Astrocyte (in vitro differentiated cells and primary cell): ENCODE measurements around the gene ENOX1. TPM values are rescaled to one million over a fixed set of nuclear protein-coding genes. Genes with fewer than 3 reads are reported as not detected.

Experiments
- DNase-seq: peaks from one replicate; pipeline ENCODE4 v3.0.0-alpha.2; 2010; ENCODE audit warnings: low read depth
- FAIRE-seq: peaks from 2 replicates; lab custom pipeline; 2011; peaks lifted over from hg19 to GRCh38; lab: Jason Lieb, UNC
- H2AFZ ChIP-seq: 2 replicates; pipeline ENCODE4 v1.6.0; 2012; ENCODE audit warnings: low read depth, low read length, inconsistent platforms
- H3K27ac ChIP-seq: 2 replicates; pipeline ENCODE4 v1.5.1; 2011; ENCODE audit warnings: low read depth, low read length, inconsistent platforms
- H3K27me3 ChIP-seq: 2 replicates; pipeline ENCODE4 v1.6.0; 2011; ENCODE audit warnings: low read length, inconsistent platforms; ENCODE audit not compliant: insufficient read depth
- H3K36me3 ChIP-seq: 2 replicates; pipeline ENCODE4 v1.5.1; 2011; ENCODE audit warnings: low read length, inconsistent platforms; ENCODE audit not compliant: insufficient read depth
- H3K4me1 ChIP-seq: 2 replicates; pipeline ENCODE4 v1.5.1; 2011; ENCODE audit warnings: low read length, inconsistent platforms; ENCODE audit not compliant: insufficient read depth
- H3K4me2 ChIP-seq: 2 replicates; pipeline ENCODE4 v1.6.0; 2012; ENCODE audit warnings: low read length, inconsistent platforms
- H3K4me3 ChIP-seq: 2 replicates; pipeline ENCODE4 v1.5.1; 2011; ENCODE audit warnings: low read depth, mild to moderate bottlenecking, low read length, inconsistent platforms; ENCODE audit not compliant: insufficient read depth
- H3K79me2 ChIP-seq: 2 replicates; pipeline ENCODE4 v1.6.0; 2012; ENCODE audit warnings: mild to moderate bottlenecking, low read length, inconsistent platforms; ENCODE audit not compliant: insufficient read depth
- H3K9ac ChIP-seq: 2 replicates; pipeline ENCODE4 v1.6.0; 2012; ENCODE audit warnings: mild to moderate bottlenecking, low read length, inconsistent platforms
- H3K9me3 ChIP-seq: 2 replicates; pipeline ENCODE4 v1.5.1; 2012; ENCODE audit warnings: low read depth, mild to moderate bottlenecking, low read length, inconsistent platforms; ENCODE audit not compliant: insufficient read depth
- H4K20me1 ChIP-seq: 2 replicates; pipeline ENCODE4 v1.6.0; 2012; ENCODE audit warnings: low read length, inconsistent platforms; ENCODE audit not compliant: insufficient read depth
- H3K27ac Mint-ChIP-seq: one replicate; pipeline ENCODE4 v1.8.0; 2021; ENCODE audit warnings: mild to moderate bottlenecking, mixed read lengths; ENCODE audit not compliant: unreplicated experiment
- H3K27me3 Mint-ChIP-seq: one replicate; pipeline ENCODE4 v1.8.0; 2021; ENCODE audit warnings: low read depth, mixed read lengths; ENCODE audit not compliant: unreplicated experiment
- H3K36me3 Mint-ChIP-seq: one replicate; pipeline ENCODE4 v1.8.0; 2021; ENCODE audit warnings: low read depth, mixed read lengths; ENCODE audit not compliant: unreplicated experiment
- H3K4me1 Mint-ChIP-seq: one replicate; pipeline ENCODE4 v1.8.0; 2021; ENCODE audit warnings: low read depth, mixed read lengths; ENCODE audit not compliant: unreplicated experiment
- H3K4me3 Mint-ChIP-seq: one replicate; pipeline ENCODE4 v1.8.0; 2021; ENCODE audit warnings: mild to moderate bottlenecking, moderate library complexity, mixed read lengths; ENCODE audit not compliant: unreplicated experiment
- H3K9me3 Mint-ChIP-seq: one replicate; pipeline ENCODE4 v1.8.0; 2021; ENCODE audit warnings: mild to moderate bottlenecking, mixed read lengths; ENCODE audit not compliant: unreplicated experiment
- EZH2 ChIP-seq: IDR thresholded peaks from 2 replicates; pipeline ENCODE4 v1.6.1; 2012; ENCODE audit warnings: mild to moderate bottlenecking, low read length, inconsistent platforms; ENCODE audit not compliant: insufficient read depth
- total RNA-seq: library from RNA; stranded (reverse); gene quantifications from 2 replicates; pipeline ENCODE4 v1.2.1, GENCODE V29; 2021
- TF ChIP-seq, protein P1 (sequence below): IDR thresholded peaks from 2 replicates; pipeline ENCODE4 v1.5.1; 2011; ENCODE audit warnings: low read depth, mild to moderate bottlenecking, inconsistent platforms, low read length, moderate library complexity; ENCODE audit not compliant: insufficient read depth

Gene ENOX1
- total RNA-seq, 1 donor from 2014 or later, result 2.3 TPM

DNA sequence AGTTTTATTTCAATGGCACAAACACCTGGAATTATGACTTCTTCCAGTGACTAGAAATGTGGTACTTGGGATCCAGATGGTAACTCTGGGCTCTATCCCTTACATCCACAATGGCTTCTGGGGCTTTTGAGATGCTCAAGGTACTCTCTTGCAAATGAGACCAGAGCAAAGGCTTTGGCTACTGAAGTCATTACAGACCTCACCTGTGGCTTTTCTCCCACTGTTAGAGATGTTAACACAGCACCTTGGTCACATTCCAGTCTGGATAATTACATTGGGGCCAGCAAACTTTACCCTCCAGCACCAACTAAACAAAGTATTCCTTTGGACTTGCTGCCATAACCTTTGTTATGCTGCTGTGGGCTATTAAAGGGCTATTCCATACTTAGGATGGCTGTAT is 6.1 kb downstream of the ENOX1 start:
- Histone ChIP-seq H2AFZ (no peak overlapping the region), H3K4me1 (peaks cover 3% of the 10 kb centered on the region), H3K9ac (no peak overlapping the region), H3K27ac (no peak overlapping the region), H3K4me3 (no peak overlapping the region), H3K36me3 (no peaks in the 10 kb centered on the region), H4K20me1 (no peaks in the 10 kb centered on the region), H3K79me2 (no peaks in the 10 kb centered on the region), H3K4me2 (no peak overlapping the region), H3K9me3 (no peaks in the 10 kb centered on the region), H3K27me3 (peaks cover 2% of the 10 kb centered on the region)
- no peak for FAIRE-seq
- H3K9me3 Mint-ChIP-seq, result no peaks in the 10 kb centered on the region
- peaks cover 4% of the 10 kb centered on the region for H3K27me3 Mint-ChIP-seq
- H3K27ac Mint-ChIP-seq, result no peak overlapping the region
- no peak for TF ChIP-seq EZH2
- TF ChIP-seq, protein P1, sequence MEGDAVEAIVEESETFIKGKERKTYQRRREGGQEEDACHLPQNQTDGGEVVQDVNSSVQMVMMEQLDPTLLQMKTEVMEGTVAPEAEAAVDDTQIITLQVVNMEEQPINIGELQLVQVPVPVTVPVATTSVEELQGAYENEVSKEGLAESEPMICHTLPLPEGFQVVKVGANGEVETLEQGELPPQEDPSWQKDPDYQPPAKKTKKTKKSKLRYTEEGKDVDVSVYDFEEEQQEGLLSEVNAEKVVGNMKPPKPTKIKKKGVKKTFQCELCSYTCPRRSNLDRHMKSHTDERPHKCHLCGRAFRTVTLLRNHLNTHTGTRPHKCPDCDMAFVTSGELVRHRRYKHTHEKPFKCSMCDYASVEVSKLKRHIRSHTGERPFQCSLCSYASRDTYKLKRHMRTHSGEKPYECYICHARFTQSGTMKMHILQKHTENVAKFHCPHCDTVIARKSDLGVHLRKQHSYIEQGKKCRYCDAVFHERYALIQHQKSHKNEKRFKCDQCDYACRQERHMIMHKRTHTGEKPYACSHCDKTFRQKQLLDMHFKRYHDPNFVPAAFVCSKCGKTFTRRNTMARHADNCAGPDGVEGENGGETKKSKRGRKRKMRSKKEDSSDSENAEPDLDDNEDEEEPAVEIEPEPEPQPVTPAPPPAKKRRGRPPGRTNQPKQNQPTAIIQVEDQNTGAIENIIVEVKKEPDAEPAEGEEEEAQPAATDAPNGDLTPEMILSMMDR, result no peak
- peaks cover 8% of the 10 kb centered on the region for H3K4me1 Mint-ChIP-seq
- no peak overlapping the region for H3K4me3 Mint-ChIP-seq
- DNase-seq, result no peak
- H3K36me3 Mint-ChIP-seq, result no peaks in the 10 kb centered on the region

DNA sequence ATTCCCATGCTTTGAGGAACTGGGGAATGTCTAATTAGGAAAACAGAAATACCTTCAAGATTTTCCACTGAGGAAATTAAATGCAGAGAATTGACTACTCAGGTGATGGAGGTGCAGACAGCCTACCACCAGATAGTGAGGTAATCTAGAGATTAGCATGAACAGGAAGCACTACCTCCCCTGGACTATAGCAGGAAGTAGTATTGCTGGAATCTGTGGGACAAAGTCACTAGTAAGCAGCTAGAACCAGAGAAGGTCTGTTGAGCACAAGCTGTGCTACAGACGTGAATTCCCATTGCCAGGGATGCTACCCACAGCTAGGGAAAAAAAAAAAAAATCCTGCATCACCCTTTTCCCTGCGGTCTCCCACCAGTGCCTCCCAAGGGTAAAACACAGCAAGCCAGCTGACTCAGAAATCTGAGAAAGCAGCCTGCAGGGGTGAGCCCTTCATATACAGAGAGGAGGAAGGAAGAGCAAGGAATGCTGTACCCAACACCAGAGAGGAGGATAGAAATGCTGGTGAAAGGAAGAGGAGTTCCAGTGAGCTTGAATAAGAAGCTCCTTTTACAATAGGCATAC is 10.2 kb downstream of the ENOX1 start:
- H3K9ac ChIP-seq, result no peak overlapping the region
- no peak overlapping the region for H3K27ac ChIP-seq
- no peak overlapping the region for H3K4me2 ChIP-seq
- no peaks in the 10 kb centered on the region for H3K79me2 ChIP-seq
- H2AFZ ChIP-seq, result no peak overlapping the region
- H3K9me3 ChIP-seq, result no peaks in the 10 kb centered on the region
- DNase-seq, result no peak
- Mint-ChIP-seq H3K36me3 (no peaks in the 10 kb centered on the region), H3K27ac (peak overlapping the region; percentile 27), H3K27me3 (peaks cover 4% of the 10 kb centered on the region), H3K4me3 (no peak overlapping the region), H3K4me1 (peaks cover 8% of the 10 kb centered on the region), H3K9me3 (no peaks in the 10 kb centered on the region)
- FAIRE-seq, result no peak
- no peaks in the 10 kb centered on the region for H3K36me3 ChIP-seq
- H3K4me3 ChIP-seq, result no peak overlapping the region
- H4K20me1 ChIP-seq, result no peaks in the 10 kb centered on the region
- H3K27me3 ChIP-seq, result peaks cover 2% of the 10 kb centered on the region
- no peak for TF ChIP-seq EZH2
- TF ChIP-seq, protein P1, result no peak
- no peaks in the 10 kb centered on the region for H3K4me1 ChIP-seq

DNA sequence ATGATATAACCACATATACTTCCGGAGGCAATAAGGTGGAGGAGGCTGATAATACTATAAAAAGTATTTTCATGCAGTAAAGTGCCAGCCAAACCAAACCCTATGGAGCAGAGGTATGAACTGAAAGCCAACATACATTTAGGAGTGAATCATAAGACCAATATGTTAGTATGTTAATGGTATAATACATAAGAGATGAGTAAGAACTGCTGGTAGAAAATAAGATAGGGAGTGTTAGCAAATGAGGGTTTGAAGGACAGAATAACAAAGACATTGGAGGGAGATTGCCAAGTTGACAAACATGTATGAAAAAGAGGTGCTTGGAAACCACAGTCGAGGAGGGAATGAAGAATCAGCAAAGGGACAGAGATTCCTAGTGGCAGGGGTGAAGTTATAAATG is 10.8 kb downstream of the ENOX1 start:
- DNase-seq (no peak), FAIRE-seq (no peak)
- Histone ChIP-seq H3K27me3 (peaks cover 2% of the 10 kb centered on the region), H3K9me3 (no peaks in the 10 kb centered on the region), H4K20me1 (no peaks in the 10 kb centered on the region), H3K9ac (no peak overlapping the region), H3K4me2 (no peak overlapping the region), H2AFZ (no peak overlapping the region), H3K4me3 (no peak overlapping the region), H3K27ac (no peak overlapping the region), H3K79me2 (no peaks in the 10 kb centered on the region), H3K36me3 (no peaks in the 10 kb centered on the region), H3K4me1 (no peaks in the 10 kb centered on the region)
- no peak for TF ChIP-seq EZH2
- TF ChIP-seq, protein P1, result no peak
- Mint-ChIP-seq H3K4me1 (peaks cover 8% of the 10 kb centered on the region), H3K4me3 (no peak overlapping the region), H3K36me3 (no peaks in the 10 kb centered on the region), H3K27me3 (peaks cover 4% of the 10 kb centered on the region), H3K9me3 (no peaks in the 10 kb centered on the region), H3K27ac (no peak overlapping the region)
